ENCODE results near the gene SV2C.
A peak's percentile ranks its signal among the peaks of the same experiment; 100 is the strongest.

Gene SV2C

DNA sequence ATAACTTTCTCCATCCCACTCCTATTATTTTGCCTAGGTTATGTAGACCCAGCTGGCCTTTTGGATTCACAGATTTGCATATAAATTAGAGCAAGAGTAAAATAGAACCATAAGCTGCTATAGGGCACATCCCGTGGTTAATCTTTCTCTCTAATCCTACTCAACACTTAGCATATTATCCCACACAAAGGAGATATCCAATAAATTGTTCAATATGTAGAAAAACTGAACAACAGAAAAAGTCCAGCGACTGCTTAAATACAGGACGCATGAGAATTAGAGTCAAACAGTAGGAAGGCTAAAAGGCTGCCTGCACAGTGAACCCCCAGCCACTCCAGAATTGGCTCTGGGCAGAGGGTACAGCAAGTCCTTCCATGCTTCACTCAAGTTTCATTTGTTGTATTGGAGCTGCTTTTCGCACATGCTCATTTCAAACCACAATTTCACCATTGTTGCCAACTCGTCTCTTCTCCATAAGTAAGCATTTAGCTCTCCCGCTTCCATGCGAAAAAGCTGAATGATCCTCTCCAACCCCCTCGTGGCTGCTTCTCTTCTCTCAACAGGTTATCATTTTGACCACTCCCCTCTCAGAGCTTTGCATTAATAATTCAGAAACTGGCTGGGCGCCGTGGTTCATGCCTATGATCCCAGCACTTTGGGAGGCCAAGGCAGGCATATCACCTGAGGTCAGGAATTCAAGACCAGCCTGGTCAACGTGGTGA lies 305.8 kb downstream of the SV2C start:
- no peak for DNase-seq

DNA sequence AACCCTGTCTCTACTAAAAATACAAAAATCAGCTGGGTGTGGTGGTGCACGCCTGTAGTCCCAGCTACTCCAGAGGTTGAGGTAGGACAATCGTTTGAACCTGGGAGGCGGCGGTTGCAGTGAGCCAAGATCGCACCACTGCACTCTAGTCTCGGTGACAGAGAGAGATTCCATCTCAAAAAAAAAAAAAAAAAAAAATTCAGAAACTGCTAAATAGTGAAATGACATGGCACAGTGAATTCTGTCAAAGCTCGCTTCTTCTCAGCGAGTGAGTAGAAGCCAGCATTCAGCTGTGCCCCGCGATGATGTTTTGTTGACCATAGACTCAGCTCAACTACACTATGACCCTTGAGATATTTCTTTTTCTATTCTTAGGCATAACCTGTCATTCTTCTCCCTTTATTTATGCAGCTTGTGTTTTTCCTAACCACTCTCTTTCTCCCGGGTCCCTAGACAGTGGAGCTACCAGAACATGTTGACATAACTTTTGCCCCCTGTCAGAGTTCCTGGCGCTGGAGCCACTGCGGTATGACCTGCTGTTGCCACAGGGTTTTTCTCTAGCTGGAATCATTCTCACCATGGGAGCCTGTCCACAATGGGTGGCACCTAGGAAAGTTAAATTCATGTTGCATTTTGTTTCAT lies 306.5 kb downstream of the SV2C start:
- DNase-seq = no peak

DNA sequence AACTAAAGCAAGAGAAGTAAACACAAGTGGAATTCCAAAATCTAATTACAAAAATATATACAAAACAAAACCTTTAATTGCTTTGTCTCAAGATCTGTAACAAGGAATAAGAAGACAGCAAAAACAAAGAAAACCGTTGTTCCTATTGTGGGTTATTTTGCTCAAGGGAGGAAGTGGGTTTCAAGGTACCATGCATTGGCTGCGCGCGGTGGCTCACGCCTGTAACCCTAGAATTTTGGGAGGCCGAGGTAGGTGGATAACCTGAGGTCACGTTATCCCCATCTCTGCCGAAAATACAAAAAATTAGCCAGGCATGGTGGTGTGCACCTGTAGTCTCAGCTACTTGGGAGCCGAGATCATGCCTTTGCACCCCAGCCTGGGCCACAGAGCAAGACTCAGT lies 307.8 kb downstream of the SV2C start:
- DNase-seq = no peak

- no peak for DNase-seq
These were observed 310.0 kb downstream of the SV2C start for GRCh38 chr5:76393035-76393680.

DNA sequence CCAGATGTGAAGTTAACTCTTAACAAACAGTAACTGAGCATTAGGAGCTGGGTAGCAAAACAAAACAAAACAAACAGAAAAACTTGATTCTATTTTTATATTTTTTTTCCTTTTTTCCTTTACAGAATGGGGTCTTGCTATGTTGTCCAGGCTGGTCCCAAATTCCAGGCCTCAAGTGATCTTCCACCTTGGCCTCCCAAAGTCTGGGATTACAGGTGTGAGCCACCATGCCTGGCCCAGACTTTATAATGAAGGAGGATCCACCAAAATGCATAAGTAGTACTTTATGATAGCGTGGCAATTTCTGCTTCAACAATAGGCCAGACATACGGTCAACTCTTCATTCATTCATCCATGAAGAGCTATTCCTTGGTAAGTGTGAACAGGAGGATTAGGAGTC lies 314.0 kb downstream of the SV2C start:
- DNase-seq = no peak

GRCh38 chr5:76399268-76399667 lies 316.1 kb downstream of the SV2C start:
- no peak for DNase-seq

DNA sequence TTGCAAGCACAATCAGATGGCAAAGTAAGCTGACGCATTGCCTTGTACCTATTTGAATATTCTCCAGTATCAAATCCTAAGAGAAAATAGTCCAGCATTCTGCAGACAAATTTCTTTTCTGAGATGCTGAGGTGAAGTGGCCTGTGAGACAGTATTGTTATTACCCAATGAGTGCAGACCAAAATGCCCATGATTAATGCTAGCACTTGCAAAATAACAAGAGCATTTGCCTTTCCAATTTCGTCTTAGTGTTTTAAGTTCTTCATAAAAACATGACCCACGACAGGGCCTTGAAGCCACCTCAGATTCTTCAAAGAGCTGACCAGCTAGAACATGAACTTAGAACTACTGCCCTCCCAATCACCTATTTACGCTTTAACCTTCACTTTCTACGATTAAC lies 317.3 kb downstream of the SV2C start:
- no peak for DNase-seq

GRCh38 chr5:76401801-76402250 lies 318.6 kb downstream of the SV2C start:
- no peak for DNase-seq

- peak; percentile 63 for DNase-seq
These were observed 319.2 kb downstream of the SV2C start for GRCh38 chr5:76402251-76402885.

- DNase-seq = peak; percentile 85
These were observed 319.9 kb downstream of the SV2C start, which contains the start of gene IQGAP2 for GRCh38 chr5:76402886-76403765. Gene IQGAP2, plus strand, starts transcription at chr5:76403285. Its CDS starts 261 bp downstream, at chr5:76403546.

Data from left hindlimb (tissue), 1 donor.